ENCODE results near the gene LYZL2.
"Not testable (repeated sequence)": the region's sequence is repeated elsewhere in the genome, so short reads cannot be mapped to it uniquely, and the experiment has no call there.

LYZL2 gene

DNA sequence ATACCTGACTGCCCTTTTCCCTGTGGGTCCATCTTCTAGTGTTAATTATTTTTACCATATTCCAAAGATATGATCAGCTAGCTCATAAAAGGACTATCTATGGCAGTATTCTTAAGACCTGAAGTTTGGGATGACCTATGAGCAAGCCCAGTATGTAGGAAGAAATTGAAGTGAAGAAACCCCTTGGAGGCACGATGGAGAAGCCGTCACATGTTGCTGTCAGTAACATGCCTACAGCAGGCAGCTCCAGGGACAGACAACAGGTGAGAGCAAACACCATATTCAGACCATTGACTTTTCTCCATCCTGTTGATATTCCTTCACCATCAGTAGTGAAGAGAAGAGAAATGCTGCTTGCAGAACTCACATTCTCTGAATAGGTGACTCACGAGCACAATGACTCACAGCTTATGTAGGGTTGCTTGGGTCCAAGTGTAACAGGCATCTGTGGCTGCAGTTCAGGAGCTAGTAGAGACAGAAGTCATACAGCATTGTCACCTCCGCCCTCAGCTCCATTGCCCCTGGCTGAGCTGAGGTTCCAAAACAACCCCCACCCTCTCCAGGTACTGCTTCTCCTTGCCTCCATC lies 8.4 kb upstream of the LYZL2 start:
- DNase-seq = no peak

DNA sequence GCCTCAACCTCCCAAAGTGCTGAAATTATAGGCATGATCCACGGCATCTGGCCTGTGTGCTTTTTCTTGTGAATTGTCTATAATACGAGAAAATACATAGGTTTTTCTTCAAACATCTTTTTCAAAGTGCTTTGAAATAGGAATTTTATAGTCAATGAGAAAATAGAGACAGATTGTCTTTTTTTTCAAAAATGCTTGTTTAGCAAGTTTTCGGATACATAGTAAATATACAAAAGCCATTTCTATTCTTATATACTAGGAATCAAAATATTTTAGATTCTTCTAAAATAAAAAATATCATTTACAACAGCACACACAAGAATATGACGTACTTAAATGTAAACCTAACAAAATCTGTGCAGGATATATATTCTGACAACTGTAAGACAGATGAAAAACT lies 1.6 kb upstream of the LYZL2 start:
- DNase-seq = no peak

DNA sequence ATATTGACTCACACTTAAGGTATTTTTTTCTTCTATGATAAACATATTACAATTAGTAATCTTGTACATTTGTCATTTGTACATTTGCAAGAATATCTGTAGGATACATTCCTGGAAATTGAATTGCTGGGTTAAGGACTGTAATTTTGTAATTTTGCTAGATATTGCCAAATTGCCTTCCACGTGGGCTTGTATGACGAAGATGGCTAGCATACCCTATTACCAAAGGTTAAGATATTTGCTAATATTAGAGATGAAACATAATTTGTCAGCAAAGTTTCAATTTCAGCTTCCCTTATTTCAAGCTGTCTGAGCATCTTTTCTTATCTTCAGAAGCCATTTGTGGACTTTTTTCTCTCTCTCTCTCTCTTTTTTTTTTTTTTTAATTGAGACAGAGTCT lies 1.0 kb upstream of the LYZL2 start:
- DNase-seq = no peak

DNA sequence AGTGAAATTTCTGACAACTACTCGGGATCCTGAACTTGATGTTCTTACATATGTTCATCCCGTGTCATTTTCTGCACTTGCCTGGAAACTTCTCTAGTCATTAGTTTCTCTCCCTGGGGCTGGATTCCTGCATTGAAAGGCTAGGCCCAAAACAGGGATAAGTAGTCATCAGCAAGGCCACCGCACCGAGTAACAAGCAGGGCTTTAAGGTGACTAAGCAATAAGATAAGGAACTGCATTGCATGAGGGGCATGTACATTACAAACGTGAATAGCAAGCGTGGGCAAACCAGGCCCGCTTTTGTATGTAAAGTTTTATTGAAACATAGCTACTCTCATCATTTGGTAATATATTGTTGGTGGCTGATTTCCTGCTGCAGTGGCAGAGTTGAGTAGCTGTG lies 977 bp downstream of the LYZL2 start:
- DNase-seq = not testable (repeated sequence)

DNA sequence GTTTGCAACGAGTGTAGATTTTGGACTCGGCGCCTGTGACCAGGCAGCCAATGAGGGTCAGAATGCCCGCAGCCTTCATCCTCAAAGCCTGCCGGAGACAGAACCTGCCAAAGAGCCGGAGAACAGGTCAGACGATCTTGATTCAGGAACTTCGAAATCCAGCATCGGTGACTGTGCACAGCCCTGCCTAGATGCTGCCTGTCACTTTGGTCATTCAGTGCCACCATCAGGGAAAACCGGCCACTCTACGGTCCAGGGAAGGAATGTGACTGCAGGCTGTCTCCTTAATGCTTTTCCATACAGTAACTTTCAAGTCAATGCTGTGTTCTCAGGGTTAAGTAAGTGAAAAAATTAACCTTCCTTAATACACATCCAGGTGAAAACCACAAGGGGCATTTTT lies 2.7 kb downstream of the LYZL2 start:
- DNase-seq = not testable (repeated sequence)

DNA sequence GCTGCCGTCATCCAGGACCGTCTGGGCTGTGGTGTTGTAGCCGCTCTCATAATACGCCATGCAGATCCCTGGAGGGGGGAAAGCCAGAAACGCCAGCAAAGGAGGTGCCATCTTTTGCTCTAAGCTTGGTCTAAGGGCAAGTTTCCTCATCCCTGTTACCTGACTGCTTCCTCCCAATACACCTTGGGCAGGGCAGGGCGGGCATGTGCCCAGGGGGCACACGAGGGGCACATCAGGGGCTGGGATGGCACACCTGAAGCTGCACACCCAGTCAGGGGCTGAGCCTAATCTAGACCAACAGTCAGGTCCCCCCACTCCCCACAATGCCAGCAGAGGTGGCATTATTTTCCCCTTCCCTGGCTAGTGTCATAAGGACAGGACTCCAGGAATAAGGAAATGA lies 3.4 kb downstream of the LYZL2 start:
- DNase-seq = not testable (repeated sequence)

DNA sequence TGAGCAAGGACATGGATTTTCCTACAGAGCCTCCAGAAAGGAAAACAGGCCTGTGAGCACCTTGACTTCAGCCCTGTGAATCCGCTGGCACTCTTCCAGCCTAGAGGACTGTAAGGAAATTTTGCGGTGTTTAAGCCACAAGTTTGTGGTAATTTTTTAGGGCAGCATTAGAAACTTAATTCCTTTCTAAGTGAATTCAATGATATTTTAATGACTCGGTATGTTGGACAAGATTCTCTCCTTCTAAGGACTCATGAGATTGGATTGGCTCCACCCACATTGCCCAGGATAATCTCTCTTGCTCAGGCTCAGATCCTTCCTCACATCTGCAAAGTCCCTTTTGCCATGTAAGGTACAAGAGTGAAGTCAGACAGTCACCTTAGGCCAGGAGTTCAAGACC lies 4.5 kb downstream of the LYZL2 start:
- DNase-seq = no peak

DNA sequence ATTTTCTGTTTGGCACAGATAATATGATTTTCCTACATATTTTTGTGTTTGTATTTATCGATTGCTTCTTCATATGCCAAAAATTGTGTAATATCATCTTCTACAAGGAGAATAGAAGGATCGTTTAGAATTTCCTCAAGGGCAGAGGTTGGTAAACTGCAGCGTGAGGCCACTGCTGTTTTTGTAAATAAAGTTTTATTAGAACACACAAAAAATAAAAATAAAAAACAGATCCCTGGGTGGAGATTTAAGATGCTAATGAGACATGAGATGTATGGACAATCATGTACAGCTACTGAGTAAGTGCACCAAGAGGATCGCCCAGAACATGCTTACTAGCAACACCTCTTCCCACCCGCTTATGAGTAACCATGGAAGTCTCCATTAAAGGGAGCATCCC lies 9.6 kb downstream of the LYZL2 start:
- DNase-seq = no peak

DNA sequence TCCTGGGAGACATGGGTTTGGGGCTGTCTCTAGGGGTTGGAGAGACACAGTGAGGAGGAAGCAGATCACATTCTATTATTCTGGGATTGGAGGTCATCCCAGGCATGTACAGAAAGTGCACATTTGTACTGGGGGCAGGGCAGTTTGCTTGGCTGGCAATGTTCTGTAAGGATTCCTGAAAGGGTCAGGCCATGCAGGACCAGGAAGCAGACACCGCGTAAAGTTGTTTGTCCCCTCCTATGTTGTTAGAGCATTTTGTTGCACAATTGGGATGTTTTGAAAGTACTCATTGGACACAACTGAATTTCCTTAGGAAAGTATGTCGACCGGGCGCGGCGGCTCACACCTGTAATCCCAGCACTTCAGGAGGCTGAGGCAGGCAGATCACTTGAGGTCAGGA lies 12.5 kb downstream of the LYZL2 start:
- DNase-seq = no peak

DNA sequence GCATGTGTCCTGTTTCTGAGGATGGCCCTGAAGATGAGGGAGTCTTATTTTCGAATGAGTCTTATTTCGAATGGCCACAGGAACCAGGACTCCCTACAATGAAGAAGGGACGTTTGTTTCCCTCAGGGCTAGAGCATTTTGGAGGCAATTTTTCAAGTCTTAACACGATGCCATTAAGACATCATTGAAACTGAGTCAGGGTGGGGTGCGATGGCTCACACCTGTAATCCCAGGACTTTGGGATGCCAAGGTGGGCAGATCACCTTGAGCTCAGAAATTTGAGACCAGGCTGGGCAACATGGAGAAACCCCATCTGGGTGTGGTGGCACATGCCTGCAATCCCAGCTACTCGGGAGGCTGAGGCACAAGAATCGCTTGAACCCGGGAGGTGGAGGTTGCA lies 18.5 kb downstream of the LYZL2 start:
- DNase-seq = not testable (repeated sequence)

DNA sequence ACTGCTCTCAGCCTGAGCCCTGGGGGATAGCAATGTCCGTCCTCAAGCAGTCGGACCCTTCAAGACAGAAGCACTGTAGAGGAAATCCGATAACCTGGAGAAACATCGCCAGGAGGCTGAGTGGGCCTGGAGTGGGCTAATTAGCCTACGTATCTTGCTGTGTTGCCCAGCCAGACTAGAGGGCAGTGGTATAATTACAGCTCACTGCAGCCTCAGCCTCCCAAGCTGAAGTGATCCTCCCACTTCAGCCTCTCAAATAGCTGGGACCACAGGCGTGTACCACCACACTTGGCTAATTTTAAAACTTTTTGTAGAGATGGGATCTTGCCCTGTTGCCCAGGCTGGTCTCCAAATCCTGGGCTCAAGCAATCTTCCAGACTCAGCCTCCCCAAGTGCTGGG lies 21.7 kb downstream of the LYZL2 start:
- DNase-seq = no peak

DNA sequence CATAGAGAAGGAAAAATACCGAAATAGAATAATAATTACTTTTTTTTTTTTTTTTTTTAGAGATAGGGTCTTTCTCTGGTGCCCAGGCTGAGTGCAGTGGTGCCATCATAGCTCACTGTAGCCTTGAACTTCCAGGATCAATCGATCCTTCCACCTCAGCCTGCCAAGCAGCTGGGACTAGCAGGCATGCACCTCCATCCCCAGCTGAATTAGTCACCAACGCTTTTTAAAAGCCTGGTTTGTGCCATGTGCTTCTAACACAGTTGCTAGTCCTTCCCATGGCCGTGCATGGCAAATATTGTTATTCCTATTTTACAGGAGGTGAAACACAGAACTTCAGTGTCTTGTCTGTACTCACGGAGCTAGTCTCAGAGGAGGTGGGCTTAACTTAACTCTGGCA lies 23.2 kb downstream of the LYZL2 start:
- no peak for DNase-seq

DNA sequence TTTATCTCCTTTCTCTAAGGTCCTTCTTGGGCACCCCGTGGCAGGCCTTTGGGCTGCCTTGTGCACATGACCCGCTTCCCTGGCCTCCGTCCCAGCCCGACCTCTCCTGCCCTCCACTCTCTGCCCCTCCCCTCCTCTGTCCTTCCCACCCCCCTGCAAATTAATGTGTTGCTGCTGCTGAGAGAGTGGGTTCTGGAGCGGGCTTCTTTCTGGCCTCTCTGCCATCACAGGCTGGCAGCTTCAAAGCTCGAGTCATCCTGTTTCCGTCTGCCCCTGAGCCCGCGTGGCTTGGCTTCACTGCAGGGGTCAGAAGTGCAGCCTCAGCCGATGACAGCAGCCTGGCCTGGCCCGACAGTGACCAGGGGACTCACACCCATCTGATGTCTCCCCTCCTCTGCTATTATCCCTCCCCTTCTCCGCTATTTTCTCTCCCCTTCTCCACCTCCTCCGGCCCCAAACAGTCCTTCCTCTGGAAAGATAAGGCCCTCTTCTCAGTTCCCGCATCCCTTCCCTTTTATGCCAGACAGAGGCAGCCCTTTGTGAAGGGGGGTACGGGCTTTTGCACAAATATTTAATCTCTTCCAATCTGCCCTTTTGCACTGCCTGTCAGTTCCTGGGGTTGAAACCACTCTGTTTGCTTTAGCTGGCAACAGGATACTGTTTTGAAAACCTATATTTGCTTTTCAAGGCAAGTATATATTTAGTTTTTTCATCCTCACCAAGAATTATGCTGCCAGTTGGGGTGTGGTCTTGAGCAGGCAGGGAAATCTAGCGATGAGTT lies 24.0 kb downstream of the LYZL2 start:
- not testable (repeated sequence) for DNase-seq

DNA sequence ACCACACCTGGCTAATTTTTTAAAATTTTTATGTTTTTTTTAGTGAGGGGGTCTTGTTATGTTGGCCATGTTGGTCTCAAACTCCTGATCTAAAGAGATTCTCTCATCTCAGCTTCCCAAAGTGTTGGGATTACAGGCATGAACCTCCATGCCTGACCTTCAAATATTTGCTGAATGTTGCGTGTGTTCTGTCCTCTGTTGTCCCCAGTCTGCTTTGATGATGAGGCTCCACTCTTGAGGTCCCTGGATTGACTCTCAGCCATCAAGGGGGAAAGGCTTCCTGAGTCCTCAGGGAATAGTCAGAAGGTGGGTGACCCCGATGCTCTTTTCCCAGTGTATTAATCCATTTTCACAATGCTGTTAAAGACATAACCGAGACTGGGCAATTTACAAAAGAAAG lies 26.0 kb downstream of the LYZL2 start:
- no peak for DNase-seq

DNA sequence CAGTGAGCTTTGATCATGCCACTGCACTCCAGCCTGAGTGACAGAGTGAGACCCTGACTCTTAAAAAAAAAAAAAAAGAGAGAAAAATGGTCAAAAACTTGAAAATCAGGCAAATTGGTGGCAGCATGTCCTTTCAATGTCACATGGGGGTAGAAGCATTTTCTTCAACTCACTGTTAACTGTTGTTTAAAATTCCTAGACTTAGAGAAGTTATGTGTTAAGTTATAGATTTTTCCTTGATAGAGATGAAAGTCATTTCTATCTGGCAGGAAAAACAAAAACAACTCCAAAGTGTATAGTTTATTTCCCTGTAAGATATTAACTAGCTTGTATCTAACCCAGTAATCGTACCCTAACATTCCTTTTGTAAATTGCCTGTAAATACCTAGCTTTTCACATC lies 26.8 kb downstream of the LYZL2 start:
- no peak for DNase-seq

DNA sequence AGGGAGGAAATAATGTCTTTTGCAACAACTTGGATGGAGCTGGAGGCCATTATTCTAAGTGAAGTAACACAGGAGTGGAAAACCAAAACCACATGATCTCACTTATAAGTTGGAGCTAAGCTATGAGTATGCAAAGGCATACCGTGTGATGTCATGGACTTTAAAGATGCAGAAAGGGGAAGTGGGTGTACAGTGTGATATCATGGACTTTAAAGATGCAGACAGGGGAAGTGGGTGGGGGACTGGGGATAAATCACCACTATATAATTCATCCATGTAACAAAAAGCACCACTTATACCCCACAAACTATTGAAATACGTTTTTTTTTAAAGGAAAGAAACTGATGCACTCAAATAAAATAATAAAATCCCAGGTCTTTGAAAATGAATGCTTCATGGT lies 29.5 kb downstream of the LYZL2 start:
- no peak for DNase-seq

DNA sequence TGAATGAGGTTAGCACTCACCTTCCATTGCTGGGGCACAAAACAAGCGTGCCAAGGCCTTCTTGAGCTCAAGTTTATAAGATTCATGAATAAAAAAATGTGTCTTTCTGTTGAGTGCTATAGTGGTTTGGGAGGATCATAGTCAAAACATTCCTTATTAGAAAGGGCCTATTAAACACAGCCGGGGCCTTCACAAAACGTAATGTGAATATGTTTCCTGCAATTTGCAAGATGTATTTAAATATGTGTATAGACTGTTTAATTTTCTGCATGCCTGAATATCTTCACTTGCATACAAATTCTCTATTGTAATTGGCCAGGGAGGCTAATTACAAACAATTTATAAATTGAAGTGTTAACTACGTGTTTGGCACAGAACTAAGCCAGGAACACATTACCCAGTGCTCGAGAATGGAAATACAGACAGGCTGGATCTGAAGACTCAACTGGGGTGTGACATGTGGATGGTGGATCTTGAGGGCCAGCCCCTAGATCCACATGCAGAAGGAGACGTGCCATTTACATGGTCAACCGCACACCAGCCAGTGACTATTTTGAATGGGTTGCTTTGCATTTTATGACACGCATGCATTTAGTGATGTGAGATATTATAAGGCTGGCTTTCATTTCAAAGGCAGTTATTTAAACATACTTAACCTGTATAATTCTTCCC lies 31.3 kb downstream of the LYZL2 start:
- DNase-seq = no peak

DNA sequence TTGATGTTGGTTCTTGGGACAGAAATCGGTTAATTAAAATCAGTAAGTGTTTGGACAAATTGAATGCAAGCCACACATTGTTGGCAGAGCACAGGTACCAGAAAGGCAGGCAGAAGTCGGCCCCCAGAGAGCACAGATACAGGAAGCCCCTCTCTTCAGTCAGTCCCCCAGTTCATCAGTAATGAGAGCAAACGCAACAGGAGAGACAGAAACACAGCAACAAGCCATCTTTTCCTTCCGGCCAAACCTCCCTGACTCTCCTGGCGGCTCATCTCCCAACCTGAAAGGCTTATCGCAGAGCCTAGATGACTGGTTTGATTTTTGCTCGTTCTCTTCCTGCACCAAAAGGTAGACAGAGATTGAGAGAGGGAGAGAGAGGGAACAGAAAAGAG lies 32.1 kb downstream of the LYZL2 start:
- DNase-seq = not testable (repeated sequence)

DNA sequence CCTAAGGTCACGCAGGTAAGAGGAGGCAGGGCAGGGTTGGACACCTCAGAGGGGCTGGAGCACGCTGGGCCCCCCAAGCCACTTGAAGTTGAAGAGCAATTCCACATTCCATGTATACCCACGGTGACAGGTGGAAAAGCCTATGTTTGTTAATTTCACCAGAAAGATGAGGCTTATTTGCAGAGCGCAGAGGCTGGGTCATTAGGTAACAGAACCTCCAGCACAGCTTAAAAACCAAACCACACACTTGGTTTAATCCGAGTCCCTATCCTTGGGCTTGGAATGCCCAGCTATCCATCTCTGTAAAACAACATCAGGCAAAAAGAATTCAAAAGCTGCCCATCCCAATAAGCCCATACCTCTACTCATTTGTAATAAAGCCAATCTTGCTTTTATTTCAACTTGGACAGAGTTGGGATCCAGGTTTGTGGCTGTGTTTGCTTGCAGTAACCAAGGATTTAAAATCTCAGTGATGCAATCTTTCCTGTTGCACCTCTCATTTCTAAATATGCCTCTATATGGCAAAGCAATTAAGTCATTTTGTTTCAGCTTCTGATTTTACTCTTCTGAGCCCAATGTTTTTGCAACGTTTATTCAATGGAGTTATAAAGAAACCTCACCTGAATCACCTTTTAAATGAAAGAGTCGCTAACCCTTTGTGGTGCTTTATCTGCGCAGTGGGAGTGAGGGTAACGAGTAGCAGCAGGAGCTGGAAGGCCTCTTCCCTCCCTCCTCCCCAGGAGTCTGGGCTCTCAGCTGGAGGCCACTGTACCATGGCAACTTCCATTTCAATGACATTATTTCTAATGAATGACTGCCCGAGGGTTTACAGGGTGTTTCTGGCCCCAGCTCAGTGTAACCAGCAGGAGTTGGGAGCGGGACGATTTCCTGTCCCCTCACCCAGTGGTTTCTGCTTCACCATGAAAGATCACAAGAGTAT lies 32.8 kb downstream of the LYZL2 start:
- not testable (repeated sequence) for DNase-seq

DNA sequence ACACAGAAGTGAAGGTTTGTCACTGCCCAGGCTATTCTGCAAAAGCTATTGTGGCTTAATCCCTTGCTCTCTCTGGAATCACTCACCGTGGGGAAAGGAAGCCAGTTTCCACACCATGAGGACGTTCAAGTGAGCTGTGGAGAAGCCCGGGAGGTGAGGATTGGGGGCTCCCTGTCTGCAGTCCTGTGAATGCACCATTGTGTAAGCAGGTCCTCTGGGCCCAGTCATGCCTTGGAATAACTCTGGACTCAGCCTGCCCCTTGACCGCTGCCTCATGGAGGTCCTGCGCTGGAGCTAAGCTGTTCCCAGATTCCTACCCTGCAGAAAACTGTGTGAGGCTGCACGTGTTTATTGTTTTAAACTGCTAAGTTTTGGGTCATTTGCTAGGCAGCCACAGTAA lies 33.5 kb downstream of the LYZL2 start:
- no peak for DNase-seq

DNA sequence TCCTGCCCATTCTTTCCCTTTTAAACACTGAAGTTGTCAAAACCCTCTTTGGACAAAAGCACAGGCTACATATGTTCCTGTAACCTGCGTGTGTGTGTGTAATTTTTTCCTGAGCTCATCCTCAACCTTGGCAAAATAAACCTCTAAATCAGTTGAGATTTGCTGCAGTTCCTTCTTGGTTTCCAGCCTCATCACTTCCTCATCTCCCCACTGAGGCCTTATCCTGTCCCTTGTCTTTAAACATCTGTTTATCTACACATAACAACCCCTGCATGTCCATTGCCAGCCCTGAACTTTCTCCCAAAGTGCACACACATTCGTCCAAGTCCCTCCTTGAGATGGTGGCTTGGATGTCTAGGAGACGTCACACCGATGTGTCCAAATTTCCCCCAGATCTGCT lies 35.5 kb downstream of the LYZL2 start:
- no peak for DNase-seq

DNA sequence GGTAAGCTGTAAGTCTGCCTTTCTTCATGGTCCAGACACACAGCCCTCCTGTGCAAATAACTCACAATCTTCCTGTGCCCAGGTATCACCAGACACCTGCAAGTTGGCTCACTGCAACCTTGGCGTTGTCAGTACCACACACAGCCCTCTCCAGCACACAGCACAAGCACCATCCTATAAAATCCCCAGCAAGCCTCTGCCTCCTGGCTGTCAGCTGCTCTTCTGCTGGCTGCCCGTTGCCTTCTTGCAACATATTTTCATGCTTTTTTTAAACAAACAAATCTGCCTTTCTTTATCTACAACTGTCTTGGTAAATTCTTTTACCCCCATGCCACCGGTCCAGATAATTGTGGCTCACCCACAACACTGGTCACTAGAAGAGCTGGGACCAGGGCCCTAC lies 36.8 kb downstream of the LYZL2 start:
- DNase-seq = not testable (repeated sequence)

DNA sequence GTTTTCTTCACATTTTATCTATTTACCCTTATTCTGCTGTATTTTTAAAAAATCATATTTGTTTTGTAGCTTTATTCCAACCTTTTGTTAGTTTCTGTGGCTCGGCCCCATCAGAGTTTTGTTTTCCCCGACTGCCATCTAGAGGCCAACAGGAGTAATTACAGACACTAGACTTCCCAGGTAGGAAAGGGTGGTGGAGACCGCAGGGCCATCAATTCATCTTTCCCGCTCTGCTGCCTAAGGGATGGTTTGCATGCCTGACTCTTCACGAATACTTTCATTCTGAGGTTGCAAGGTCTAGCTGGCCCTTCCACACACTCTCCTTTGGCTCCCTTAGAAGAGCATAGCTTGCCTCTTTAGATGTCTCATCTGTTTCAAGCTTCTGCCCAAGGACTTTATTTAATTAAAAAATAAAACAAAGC lies 38.3 kb downstream of the LYZL2 start:
- DNase-seq = peak; percentile 47

Measured in activated CD8-positive, alpha-beta memory T cell treated with anti-CD3 and anti-CD28 coated beads, Interleukin-2, amount 50 U/mL, for 4 hours (primary cell).